ENCODE data around the gene CCDC154. TPM values are rescaled to one million over a fixed set of nuclear protein-coding genes. Genes with fewer than 3 reads are reported as not detected.
"Not testable (repeated sequence)": the region's sequence is repeated elsewhere in the genome, so short reads cannot be mapped to it uniquely, and the experiment has no call there.

Gene CCDC154
- total RNA-seq, 1 donor from 2014 or later, result 3.1 TPM

- Histone ChIP-seq H3K4me3 (no peak overlapping the region), H3K36me3 (no peaks in the 10 kb centered on the region), H3K27me3 (ENCODE audit: low read depth) (no peaks in the 10 kb centered on the region), H3K4me1 (no peaks in the 10 kb centered on the region), H3K27ac (no peak overlapping the region), H3K9me3 (no peaks in the 10 kb centered on the region)
- TF ChIP-seq CTCF (IDR thresholded peaks at IDR 0.05), result no peak
- intact Hi-C loops (cut with DNase I), result no loop called here
- ATAC-seq (no peak), DNase-seq (peak; percentile 35)
These were observed 42.4 kb upstream of the CCDC154 start for GRCh38 chr16:1486551-1487390.

- Histone ChIP-seq H3K27me3 (ENCODE audit: low read depth) (no peaks in the 10 kb centered on the region), H3K9me3 (no peaks in the 10 kb centered on the region), H3K27ac (no peak overlapping the region), H3K36me3 (no peaks in the 10 kb centered on the region), H3K4me1 (no peaks in the 10 kb centered on the region), H3K4me3 (no peak overlapping the region)
- TF ChIP-seq CTCF (IDR thresholded peaks at IDR 0.05), result no peak
- intact Hi-C loops (cut with DNase I), result no loop called here
- DNase-seq, result peak; percentile 42
- ATAC-seq, result no peak
These were observed 41.6 kb upstream of the CCDC154 start for GRCh38 chr16:1485847-1486496.

- no peaks in the 10 kb centered on the region for H3K9me3 ChIP-seq
- H3K27ac ChIP-seq, result no peak overlapping the region
- no peaks in the 10 kb centered on the region for H3K4me1 ChIP-seq
- intact Hi-C loops (cut with DNase I), result no loop called here
- no peak for DNase-seq
- H3K4me3 ChIP-seq, result no peak overlapping the region
- ATAC-seq, result no peak
- no peaks in the 10 kb centered on the region for H3K36me3 ChIP-seq
- TF ChIP-seq CTCF (IDR thresholded peaks at IDR 0.05), result no peak
- no peaks in the 10 kb centered on the region for H3K27me3 ChIP-seq (ENCODE audit: low read depth)
These were observed 37.8 kb upstream of the CCDC154 start for GRCh38 chr16:1481906-1482835.

GRCh38 chr16:1478937-1479336, 34.6 kb upstream of the CCDC154 start:
- intact Hi-C loops (cut with DNase I); ATAC-seq; H3K27me3 ChIP-seq (ENCODE audit: low read depth): not testable (repeated sequence)

GRCh38 chr16:1477033-1477432, 32.7 kb upstream of the CCDC154 start:
- H3K9me3 ChIP-seq, result no peaks in the 10 kb centered on the region
- no peaks in the 10 kb centered on the region for H3K27me3 ChIP-seq (ENCODE audit: low read depth)
- H3K4me3 ChIP-seq, result no peak overlapping the region
- ATAC-seq, result no peak
- H3K4me1 ChIP-seq, result peaks cover 22% of the 10 kb centered on the region
- no peak for TF ChIP-seq CTCF (IDR thresholded peaks at IDR 0.05)
- intact Hi-C loops (cut with DNase I), result no loop called here
- H3K27ac ChIP-seq, result no peak overlapping the region
- H3K36me3 ChIP-seq, result no peaks in the 10 kb centered on the region
- DNase-seq, result no peak

More at GRCh38 chr16:1478937-1479336, 34.6 kb upstream of the CCDC154 start:
- H3K27ac ChIP-seq, H3K4me3 ChIP-seq, H3K36me3 ChIP-seq, H3K9me3 ChIP-seq, DNase-seq, H3K4me1 ChIP-seq: not testable (repeated sequence)
